HEK293 (cell line): Measurements from ENCODE around the gene IL23A.

Experiments
- ATF2 ChIP-seq: fragments of 450-650 bp; formaldehyde crosslinking; IDR thresholded peaks from 2 replicates; pipeline ENCODE4 v1.5.1; 2016; ENCODE audit warnings: missing biosample characterization, missing genetic modification characterization, low read depth
- BCL6B ChIP-seq: fragments of 450-650 bp; formaldehyde crosslinking; IDR thresholded peaks from 2 replicates; pipeline ENCODE4 v1.5.1; 2017; ENCODE audit warnings: missing biosample characterization, missing genetic modification characterization
- GFI1B ChIP-seq: fragments of 450-650 bp; formaldehyde crosslinking; IDR thresholded peaks from 2 replicates; pipeline ENCODE4 v1.5.1; 2016; ENCODE audit warnings: missing biosample characterization, missing genetic modification characterization
- GLI4 ChIP-seq: fragments of 450-650 bp; formaldehyde crosslinking; IDR thresholded peaks from 2 replicates; pipeline ENCODE4 v1.5.1; 2016; ENCODE audit warnings: missing biosample characterization, missing genetic modification characterization
- KLF17 ChIP-seq: fragments of 450-650 bp; formaldehyde crosslinking; IDR thresholded peaks from 2 replicates; pipeline ENCODE4 v1.5.1; 2016; ENCODE audit warnings: missing biosample characterization, missing genetic modification characterization
- KLF8 ChIP-seq: fragments of 450-650 bp; formaldehyde crosslinking; IDR thresholded peaks from 2 replicates; pipeline ENCODE4 v1.5.1; 2016; ENCODE audit warnings: missing biosample characterization, missing genetic modification characterization
- KLF9 ChIP-seq: fragments of 450-650 bp; formaldehyde crosslinking; IDR thresholded peaks from 2 replicates; pipeline ENCODE4 v1.5.1; 2016; ENCODE audit warnings: missing biosample characterization, missing genetic modification characterization, low read depth
- PRDM4 ChIP-seq: fragments of 450-650 bp; formaldehyde crosslinking; IDR thresholded peaks from 2 replicates; pipeline ENCODE4 v1.5.1; 2017; ENCODE audit warnings: missing biosample characterization, missing genetic modification characterization
- RBAK ChIP-seq: fragments of 450-650 bp; formaldehyde crosslinking; IDR thresholded peaks from 2 replicates; pipeline ENCODE4 v1.5.1; 2016; ENCODE audit warnings: missing biosample characterization, missing genetic modification characterization
- ZBTB21 ChIP-seq: fragments of 450-650 bp; formaldehyde crosslinking; IDR thresholded peaks from 2 replicates; pipeline ENCODE4 v1.5.1; 2017; ENCODE audit warnings: missing biosample characterization, missing genetic modification characterization
- ZBTB6 ChIP-seq: fragments of 450-650 bp; formaldehyde crosslinking; IDR thresholded peaks from 2 replicates; pipeline ENCODE4 v1.5.1; 2017; ENCODE audit warnings: missing biosample characterization, missing genetic modification characterization
- ZEB2 ChIP-seq: fragments of 450-650 bp; formaldehyde crosslinking; IDR thresholded peaks from 2 replicates; pipeline ENCODE4 v1.5.1; 2016; ENCODE audit warnings: missing biosample characterization, missing genetic modification characterization
- ZNF133 ChIP-seq: fragments of 450-650 bp; formaldehyde crosslinking; IDR thresholded peaks from 2 replicates; pipeline ENCODE4 v1.5.1; 2016; ENCODE audit warnings: missing biosample characterization, missing genetic modification characterization
- ZNF146 ChIP-seq: fragments of 450-650 bp; formaldehyde crosslinking; IDR thresholded peaks from 2 replicates; pipeline ENCODE4 v1.5.1; 2016; ENCODE audit warnings: missing biosample characterization, missing genetic modification characterization
- ZNF184 ChIP-seq: fragments of 450-650 bp; IDR thresholded peaks from 2 replicates; pipeline ENCODE4 v1.5.1; 2018; ENCODE audit warnings: missing biosample characterization, mild to moderate bottlenecking, missing genetic modification characterization
- ZNF2 ChIP-seq: fragments of 450-650 bp; formaldehyde crosslinking; IDR thresholded peaks from 2 replicates; pipeline ENCODE4 v1.5.1; 2016; ENCODE audit warnings: missing biosample characterization, missing genetic modification characterization
- ZNF266 ChIP-seq: fragments of 450-650 bp; formaldehyde crosslinking; IDR thresholded peaks from 2 replicates; pipeline ENCODE4 v1.5.1; 2016; ENCODE audit warnings: missing biosample characterization, missing genetic modification characterization, low read depth
- ZNF280C ChIP-seq: fragments of 450-650 bp; formaldehyde crosslinking; IDR thresholded peaks from 2 replicates; pipeline ENCODE4 v1.5.1; 2016; ENCODE audit warnings: missing biosample characterization, missing genetic modification characterization
- ZNF354C ChIP-seq: fragments of 450-650 bp; formaldehyde crosslinking; IDR thresholded peaks from 2 replicates; pipeline ENCODE4 v1.5.1; 2016; ENCODE audit warnings: missing biosample characterization, missing genetic modification characterization, low read depth, borderline replicate concordance
- ZNF529 ChIP-seq: fragments of 450-650 bp; formaldehyde crosslinking; IDR thresholded peaks from 2 replicates; pipeline ENCODE4 v1.5.1; 2017; ENCODE audit warnings: missing genetic modification characterization, missing biosample characterization; ENCODE audit not compliant: insufficient replicate concordance
- ZNF629 ChIP-seq: fragments of 450-650 bp; formaldehyde crosslinking; IDR thresholded peaks from 2 replicates; pipeline ENCODE4 v1.5.1; 2017; ENCODE audit warnings: missing biosample characterization, missing genetic modification characterization
- ZNF654 ChIP-seq: fragments of 450-650 bp; formaldehyde crosslinking; IDR thresholded peaks from 2 replicates; pipeline ENCODE4 v1.5.1; 2016; ENCODE audit warnings: low read depth, missing biosample characterization, missing genetic modification characterization
- ZNF701 ChIP-seq: fragments of 450-650 bp; formaldehyde crosslinking; IDR thresholded peaks from 2 replicates; pipeline ENCODE4 v1.5.1; 2016; ENCODE audit warnings: missing biosample characterization, missing genetic modification characterization
- ZNF747 ChIP-seq: fragments of 450-650 bp; formaldehyde crosslinking; IDR thresholded peaks from 2 replicates; pipeline ENCODE4 v1.5.1; 2016; ENCODE audit warnings: missing biosample characterization, missing genetic modification characterization
- ZSCAN4 ChIP-seq: fragments of 450-650 bp; formaldehyde crosslinking; IDR thresholded peaks from 2 replicates; pipeline ENCODE4 v1.5.1; 2017; ENCODE audit warnings: missing biosample characterization, missing genetic modification characterization

Gene IL23A

GRCh38 chr12:56299853-56300643, 38.6 kb upstream of the IL23A start, which contains the start of gene CS (continued):
- TF ChIP-seq BCL6B (tag by site-specific recombination) (no peak), ZBTB21 (tag by site-specific recombination) (0 out of 2 replicates have a peak, but pooled peaks have one; percentile 5), RBAK (tag by site-specific recombination) (no peak), GFI1B (no peak), ZNF354C (tag by site-specific recombination) (no peak), ZNF654 (tag by site-specific recombination) (no peak), KLF8 (tag by site-specific recombination) (peak; percentile 85), ZNF747 (tag by site-specific recombination) (no peak), ZNF629 (tag by site-specific recombination) (no peak; the same call in 1 of the 2 replicates), ZNF701 (tag by site-specific recombination) (no peak), ZEB2 (tag by site-specific recombination) (peak; percentile 93), ZNF133 (tag by site-specific recombination) (no peak), KLF17 (tag by site-specific recombination) (no peak), ZNF2 (tag by site-specific recombination) (peak; percentile 96), PRDM4 (0 out of 2 replicates have a peak, but pooled peaks have one; percentile 34), GLI4 (no peak), ZNF184 (tag by site-specific recombination) (peak; percentile 65; the same call in 1 of the 2 replicates), ZSCAN4 (tag by site-specific recombination) (peak; percentile 29; the same call in 1 of the 2 replicates), ZNF280C (tag by site-specific recombination) (no peak), ZNF529 (tag by site-specific recombination) (no peak), KLF9 (peak; percentile 76; the same call in 1 of the 2 replicates), ZNF146 (tag by site-specific recombination) (peak; percentile 32; the same call in 1 of the 2 replicates), ATF2 (tag by site-specific recombination) (no peak), ZBTB6 (tag by site-specific recombination) (peak; percentile 43; the same call in 1 of the 2 replicates), ZNF266 (no peak)
